Renal cortical epithelial cell (primary cell): Measurements from ENCODE around the gene GPC5. TPM values are rescaled to one million over a fixed set of nuclear protein-coding genes. Genes with fewer than 3 reads are reported as not detected.
"Not testable (repeated sequence)": the region's sequence is repeated elsewhere in the genome, so short reads cannot be mapped to it uniquely, and the experiment has no call there.

Experiments used
- DNase-seq: peaks from one replicate; pipeline ENCODE4 v3.0.0-alpha.2; 2011; ENCODE audit warnings: low read depth
- total RNA-seq: library from RNA; depleted of rRNA; stranded (reverse); fragments of >200 nt; gene quantifications from 2 replicates; pipeline ENCODE4 v1.2.3, GENCODE V29; 2014

The GPC5 gene
- total RNA-seq, 1 donor from 2014 or later: 0.75 TPM

GRCh38 chr13:91773591-91774227, 375.3 kb downstream of the GPC5 start:
- DNase-seq: no peak

DNA sequence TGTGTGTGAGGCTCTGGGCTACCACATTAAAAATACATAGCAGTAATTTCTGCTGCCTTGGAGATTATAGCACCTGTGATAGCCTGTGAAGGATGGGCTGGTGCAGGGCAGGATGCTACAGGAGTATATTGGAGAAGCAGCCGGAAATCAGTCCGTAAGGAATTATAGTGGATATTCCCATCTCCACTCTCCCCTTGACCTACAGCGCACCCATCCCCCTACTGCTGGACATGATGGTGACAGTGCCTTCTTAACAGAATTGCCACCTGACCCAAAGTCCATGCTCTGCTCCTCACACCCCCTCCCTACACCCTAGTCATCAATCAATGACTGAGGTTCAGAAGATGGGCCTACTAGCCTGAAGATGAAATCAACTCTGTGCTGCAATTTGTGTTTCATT, 376.0 kb downstream of the GPC5 start:
- no peak for DNase-seq

GRCh38 chr13:91776611-91777193, 378.3 kb downstream of the GPC5 start:
- DNase-seq: no peak

GRCh38 chr13:91778123-91778522, 379.7 kb downstream of the GPC5 start:
- DNase-seq: no peak

DNA sequence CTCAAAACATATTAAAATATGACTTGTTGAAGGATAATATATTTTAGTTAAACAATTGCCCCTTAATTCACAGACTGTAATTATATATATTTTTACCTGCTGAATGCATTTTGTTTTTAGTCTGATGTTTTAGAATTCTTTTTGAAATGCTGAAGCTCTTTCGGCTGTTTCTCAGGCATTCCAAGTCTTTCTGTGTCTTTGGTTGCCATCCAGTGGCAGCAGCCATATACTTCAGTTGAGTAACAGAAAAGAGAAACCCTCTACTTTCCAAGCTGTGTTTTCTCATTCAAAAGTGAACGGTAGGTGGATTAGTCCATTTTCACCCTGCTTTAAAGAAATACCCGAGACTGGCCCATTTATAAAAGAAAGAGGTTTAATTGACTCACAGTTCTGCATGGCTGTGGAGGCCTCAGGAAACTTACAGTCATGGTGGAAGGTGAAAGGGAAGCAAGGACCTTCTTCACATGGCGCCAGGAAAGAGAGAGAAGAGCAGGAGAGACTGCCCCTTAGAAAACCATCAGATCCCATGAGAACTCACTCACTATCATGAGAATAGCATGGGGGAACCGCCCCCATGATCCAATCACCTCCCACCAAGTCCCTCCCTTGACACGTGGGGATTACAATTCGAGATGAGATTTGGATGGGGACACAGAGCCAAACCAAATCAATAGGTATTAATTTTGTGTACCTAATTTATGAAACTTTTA, 383.7 kb downstream of the GPC5 start:
- peak; percentile 6 for DNase-seq

GRCh38 chr13:91785431-91786119, 387.2 kb downstream of the GPC5 start:
- no peak for DNase-seq

GRCh38 chr13:91792054-91792453, 393.6 kb downstream of the GPC5 start:
- DNase-seq: no peak

GRCh38 chr13:91797567-91797966, 399.1 kb downstream of the GPC5 start:
- DNase-seq: no peak

DNA sequence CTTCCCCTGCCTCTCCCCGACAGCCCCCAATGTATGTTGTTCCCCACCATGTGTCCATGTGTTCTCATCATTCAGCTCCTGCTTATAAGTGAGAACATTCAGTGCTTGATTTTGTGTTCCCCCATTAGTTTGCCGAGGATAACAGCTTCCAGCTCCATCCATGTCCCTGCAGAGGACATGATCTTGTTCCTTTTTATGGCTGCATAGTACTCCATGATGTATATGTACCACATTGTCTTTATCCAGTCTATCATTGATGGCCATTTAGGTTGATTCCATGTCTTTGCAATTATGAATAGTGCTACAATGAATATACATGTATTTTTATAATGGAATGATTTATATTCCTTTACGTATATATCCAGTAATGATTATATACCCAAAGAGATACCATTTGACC, 399.9 kb downstream of the GPC5 start:
- not testable (repeated sequence) for DNase-seq

- not testable (repeated sequence) for DNase-seq
Observed at GRCh38 chr13:91801772-91802171, 403.4 kb downstream of the GPC5 start.

DNA sequence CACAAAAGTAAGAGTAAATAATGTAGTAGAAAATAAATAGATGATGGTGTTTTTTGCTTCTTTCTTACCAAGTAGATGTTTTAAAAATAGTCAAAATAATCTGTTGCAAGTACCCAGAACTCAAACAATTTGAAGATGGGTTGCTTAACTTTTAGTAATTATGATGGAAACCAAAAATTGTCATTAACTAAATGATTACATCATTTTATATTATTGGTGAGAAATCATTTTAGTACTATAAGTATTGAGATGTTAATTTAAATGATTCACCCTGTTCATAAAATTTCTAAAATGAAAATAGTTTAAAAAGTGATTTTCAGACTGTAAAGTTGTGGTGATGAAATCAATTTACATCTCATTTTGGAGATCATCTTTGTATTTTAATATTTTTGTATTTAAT, 404.5 kb downstream of the GPC5 start:
- DNase-seq: no peak

DNA sequence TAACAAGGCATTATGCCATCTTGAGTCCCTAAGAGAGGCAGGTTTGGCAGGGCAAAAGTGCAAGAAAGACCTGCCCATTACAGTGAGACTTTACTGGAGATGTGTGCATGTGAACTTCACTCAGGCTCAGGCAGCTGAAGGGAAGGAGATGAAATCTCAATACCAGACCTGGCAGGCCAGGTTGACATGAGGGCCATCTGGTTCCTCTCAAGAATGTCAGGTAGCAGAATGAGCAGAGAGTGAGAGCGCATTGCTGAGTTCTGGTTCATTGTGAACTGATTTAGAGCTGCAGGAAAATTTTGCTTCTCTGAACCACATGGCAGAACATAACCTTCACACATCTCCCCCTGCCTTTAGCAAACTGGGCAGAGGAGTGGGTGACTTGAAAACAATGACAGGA, 406.3 kb downstream of the GPC5 start:
- no peak for DNase-seq

DNA sequence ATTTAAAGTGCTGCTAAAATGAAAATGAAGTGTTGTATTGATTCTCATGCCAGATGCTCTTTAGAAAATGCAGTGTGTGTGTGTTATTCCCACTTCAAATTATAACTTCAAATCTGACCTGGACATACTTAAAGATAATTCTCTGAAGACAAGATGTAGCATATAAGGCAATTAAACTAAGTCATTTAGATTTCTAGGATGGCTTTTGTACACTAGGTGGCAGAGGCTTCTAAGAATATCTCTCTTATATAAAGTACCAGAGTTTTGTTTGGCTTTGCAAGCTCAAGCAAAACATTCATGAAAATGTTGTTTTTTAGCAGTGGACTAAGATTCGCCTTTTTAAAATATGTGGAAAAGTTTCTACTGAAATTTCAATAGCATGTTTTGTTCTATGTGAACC, 407.2 kb downstream of the GPC5 start:
- peak; percentile 16 for DNase-seq

DNA sequence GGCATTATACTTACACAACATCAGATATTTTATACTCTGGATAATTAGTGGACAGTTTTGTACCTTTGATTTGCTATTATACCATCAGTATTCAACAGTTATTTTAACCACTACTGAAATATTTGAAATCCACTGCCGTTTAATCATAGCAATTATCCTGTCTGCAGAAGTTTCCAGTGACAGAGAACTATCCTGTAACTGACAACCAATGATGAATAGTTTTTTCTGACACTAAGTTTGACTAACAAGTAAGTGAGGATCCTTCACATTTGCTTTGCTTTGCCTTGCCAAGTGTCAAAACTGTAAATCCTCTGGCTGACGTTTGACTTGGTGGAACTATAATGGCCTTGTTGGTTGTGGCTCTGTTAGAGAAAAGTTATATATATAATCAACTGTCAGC, 410.7 kb downstream of the GPC5 start:
- no peak for DNase-seq

DNA sequence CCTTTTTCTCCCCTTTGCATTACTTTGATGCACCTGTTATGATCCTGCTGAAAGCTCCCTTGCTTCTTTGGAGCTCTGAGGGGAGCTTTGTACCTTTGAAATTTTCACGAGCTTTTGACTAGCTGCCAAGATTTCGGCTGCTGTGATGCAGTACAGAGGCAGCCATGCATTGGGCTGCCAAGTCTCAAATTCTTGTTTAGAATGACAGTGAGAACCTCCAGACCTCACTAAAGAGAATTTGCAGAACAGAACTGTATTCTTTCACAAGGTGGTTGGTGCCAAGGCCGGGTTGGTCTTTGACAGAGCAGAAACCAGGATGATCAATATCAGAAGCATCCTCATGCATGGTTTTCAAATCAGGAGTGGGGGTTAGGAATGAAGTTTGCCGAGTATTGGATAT, 414.8 kb downstream of the GPC5 start:
- no peak for DNase-seq

DNA sequence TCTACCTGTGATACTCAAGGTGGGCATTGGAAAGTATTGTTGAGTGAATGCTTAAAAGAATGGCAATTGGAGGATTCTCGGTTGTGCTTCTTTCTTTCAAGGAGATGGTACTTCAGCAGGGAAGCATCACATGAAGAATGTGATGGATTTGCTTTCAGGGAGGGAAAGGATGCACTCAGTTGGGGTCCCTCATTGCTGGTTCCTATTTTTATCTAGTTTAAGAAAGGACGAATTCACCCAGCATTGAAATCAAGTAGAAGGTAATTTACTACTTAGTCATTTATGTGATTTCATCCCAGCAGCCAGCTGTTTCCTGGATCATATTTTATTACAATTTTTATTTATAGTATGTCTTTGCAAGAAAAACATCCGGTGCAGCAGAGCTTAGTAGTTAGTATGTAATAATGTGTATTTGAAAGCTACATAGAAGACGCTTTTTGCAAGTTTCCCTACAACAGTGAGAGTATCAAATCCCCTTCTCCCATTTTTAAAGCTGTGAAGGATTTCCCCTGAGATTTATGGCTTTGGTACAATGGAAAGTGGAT, 417.9 kb downstream of the GPC5 start:
- DNase-seq: no peak

- peak; percentile 17 for DNase-seq
Observed at GRCh38 chr13:91817250-91817649, 418.8 kb downstream of the GPC5 start.

GRCh38 chr13:91824416-91824815, 426.0 kb downstream of the GPC5 start:
- DNase-seq: no peak

DNA sequence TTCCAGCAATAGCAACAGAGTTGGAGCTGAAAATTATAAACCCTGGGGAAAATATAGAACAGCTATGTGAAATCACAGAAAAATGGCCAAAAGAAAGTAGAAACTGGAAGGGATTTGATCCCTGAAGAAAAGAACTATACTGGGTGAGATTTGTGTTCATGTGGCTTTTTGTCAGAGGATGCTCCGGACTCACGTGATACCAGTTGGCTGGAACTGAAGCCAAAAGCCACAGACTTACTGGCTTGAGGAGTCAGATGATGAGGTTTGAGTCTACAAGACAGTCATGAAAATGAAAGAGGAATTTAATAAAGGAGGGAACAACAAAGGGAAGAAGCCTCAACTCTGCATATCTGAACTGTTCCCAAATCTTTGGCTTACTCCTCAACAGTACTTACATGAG, 427.1 kb downstream of the GPC5 start:
- no peak for DNase-seq

DNA sequence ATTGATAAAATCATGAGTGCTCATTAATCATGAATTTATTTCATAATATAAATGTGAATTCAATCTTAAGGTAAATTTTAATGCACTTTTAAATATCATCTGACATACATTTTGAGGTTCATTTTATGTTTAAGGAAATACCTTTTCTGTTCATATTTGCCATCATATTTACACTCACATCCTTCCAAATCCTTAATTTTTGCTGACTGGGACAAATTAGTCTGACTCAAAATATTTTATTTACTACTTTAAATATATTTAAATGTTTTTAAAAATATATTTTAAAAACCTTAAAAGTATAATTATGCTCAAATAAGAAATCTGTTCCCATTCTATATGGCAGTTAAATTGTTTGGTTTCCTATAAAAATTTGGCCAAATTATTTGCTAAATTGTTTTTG, 438.1 kb downstream of the GPC5 start:
- DNase-seq: no peak

DNA sequence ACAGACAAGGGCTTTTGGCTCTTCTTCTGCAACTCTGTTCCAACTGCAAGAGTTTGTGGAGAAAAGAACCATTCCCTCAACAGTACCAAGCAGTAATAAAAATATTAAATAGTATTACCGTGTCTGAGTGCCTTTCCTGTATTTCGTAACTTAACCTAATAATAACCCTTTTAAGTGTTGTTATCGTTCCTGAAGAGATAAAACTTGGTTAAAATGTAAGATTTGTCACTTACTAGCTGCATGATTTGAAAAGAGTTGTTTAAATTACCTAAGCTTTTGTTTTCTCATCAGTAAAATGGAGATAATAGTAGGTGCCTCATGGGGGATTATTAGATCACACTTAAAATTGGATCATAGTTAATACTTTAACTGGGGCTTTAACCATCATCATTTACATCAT, 447.2 kb downstream of the GPC5 start:
- no peak for DNase-seq

GRCh38 chr13:91863699-91864098, 465.3 kb downstream of the GPC5 start:
- DNase-seq: peak; percentile 13
